ENCODE measurements around the gene ZFAND6.
A peak's percentile ranks its signal among the peaks of the same experiment; 100 is the strongest.
"Not testable (repeated sequence)": the region's sequence is repeated elsewhere in the genome, so short reads cannot be mapped to it uniquely, and the experiment has no call there.

Gene ZFAND6

DNA sequence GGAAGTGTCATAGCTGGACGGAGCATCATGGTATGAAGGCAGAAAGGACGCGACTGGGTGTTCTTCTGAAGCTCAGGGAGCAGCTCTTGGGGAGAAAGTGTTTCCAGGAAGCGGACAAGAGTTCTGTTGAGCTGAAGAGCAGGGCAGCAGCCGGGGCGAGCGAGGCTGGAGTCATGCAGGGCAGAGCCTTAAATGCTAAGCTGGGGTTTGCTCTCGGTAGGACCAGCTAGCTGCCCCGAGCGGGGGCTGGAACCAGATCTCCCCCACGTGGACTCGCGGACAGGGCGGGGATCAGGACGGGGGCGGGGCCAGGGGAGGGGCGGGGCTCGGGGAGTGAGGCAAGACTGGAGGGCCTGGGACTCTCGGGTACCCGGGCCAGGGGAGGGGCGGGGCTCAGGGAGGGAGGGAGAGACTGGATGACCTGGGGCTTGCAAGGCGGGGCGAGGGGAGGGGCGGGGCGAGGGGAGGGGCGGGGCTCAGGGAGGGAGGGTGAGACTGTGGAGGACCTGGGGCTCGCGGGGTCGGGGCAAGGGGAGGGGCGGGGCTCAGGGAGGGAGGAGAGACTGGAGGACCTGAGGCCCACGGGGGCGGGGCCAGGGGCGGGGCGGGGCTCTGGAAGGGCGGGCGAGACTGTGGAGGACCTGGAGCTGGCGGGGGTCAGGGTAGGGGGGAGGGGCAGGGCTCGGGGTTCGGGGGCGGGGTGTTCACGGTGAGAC, 92.9 kb downstream of the ZFAND6 start:
- peak; percentile 98 for DNase-seq

DNA sequence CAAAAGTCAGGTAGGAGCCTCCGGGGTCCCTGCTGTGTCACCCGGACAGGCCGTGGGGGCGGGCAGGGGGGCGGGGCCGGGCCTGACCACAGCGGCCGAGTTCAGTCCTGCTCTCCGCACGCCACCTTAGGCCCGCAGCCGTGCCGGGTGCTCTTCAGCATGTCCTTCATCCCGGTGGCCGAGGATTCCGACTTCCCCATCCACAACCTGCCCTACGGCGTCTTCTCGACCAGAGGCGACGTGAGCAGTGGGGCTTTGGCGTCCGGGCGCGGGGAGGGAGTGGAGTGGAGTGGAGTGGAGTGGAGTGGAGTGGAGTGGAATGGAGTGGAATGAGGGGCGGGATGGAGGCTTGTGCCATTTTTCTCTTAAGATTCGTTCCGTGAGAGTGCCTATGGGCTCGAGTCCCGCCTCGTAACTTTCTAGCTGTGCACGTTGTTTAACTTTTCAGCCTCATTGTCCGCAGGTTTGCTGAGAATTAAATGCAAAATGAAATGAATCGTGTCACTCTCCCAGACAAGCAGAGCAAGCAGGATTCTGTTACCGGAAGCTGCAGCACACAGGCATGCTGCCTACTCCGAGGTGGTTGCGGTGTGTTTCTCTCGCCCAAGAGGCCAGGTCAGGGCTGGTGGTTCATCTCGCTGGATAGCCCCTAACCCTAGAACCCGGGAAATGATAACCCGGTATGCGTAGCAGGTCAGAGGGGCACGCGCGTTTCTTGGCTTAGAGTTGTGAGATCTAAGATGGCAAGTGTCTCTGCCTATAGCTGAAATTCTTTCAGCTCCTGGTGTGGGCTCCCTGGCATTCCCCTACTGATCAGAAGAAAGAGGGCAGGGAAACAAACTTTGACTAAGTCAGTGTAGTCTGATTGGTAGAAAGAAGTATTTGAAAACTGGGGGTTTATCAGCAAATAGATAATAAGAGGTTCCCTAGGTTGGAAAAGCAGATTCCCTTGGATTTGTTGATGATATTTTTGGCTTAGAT, 93.7 kb downstream of the ZFAND6 start, which contains the start of gene FAH:
Gene FAH (plus strand): TSS at position 104 of the 981 bp plus-strand sequence. CDS start 56 bp downstream, at position 160.
- DNase-seq = peak; percentile 78

DNA sequence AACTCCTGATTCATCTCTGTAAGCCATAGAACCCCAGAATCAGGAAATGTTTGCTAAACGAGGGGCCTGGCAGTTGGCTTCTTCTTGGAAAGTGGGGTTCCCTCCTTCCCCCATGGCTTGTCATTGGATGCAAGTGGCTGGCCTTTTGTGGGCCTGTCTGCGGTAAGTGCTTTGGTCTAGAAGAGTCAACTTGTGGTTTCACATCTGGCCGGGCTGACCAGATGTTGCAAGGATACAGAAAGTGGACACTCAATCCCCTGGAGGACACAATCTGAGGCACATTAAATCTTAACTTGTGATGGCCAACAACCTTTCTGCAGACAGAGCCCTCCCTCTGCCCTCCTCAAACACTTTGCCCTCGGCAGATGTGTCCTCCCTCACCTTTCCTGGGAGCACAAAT, 94.4 kb downstream of the ZFAND6 start:
- DNase-seq = no peak

DNA sequence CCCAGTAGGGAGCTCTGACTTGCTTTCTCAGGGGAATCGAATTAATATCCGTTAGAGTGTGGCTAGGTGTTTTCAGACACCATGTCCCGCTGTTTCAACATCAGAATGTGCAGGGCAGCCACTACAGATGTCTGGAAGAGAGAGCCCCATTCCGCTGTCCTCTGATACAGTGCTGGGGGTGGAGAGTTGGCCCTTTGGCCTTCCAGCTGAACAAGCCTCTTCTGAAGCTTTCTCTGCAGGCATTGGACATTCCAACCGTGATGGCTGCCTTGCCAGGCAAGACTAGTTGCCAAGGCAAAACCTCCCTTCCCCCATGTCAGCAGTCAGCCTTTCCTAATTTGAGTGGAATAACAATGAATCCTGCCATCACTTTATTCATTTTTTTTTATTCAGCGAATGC, 94.9 kb downstream of the ZFAND6 start:
- DNase-seq = no peak

DNA sequence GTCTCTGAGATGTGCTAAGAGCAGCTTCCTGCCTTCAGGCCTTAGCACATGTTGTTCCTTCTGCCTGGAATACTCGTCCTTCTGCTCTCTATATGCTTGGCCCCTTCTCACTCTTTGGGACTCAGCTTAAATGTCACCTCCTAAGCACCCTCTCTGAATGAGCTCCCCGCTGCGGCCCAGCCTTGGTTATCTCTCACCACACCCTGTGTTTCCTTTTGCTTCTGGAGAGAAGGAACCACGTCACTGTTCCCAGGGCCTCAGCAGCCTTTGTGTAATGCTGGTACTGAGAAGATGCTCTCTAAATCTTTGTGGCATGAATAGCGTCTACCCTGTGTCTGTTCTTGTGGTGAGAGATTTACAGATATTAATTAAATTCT, 95.5 kb downstream of the ZFAND6 start:
- no peak for DNase-seq

DNA sequence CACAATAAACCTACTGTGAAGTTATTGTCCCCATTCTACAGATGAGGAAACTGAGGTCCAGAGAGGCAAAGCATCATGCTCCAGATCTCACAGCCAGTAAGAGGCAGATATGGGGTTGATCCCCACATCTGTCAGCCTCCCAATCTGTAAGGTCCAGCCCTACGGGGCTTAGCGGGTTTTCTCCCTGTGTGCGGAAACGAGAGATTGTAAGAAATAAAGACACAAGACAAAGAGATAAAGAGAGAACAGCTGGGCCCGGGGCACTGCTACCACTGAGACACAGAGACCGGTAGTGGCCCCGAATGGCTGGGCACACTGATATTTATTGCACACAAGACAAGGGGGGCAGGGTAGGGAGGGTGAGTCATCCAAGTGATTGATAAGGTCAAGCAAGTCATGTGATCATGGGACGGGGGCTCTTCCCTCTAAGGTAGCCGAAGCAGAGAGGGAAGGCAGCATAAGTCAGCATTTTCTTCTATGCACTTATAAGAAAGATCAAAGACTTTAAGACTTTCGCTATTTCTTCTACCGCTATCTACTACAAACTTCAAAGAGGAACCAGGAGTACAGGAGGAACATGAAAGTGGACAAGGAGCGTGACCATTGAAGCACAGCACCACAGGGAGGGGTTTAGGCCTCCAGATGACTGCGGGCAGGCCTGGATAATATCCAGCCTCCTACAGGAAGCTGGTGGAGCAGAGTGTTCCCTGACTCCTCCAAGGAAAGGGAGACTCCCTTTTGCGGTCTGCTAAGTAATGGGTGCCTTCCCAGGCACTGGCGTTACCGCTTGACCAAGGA, 96.1 kb downstream of the ZFAND6 start:
- not testable (repeated sequence) for DNase-seq

DNA sequence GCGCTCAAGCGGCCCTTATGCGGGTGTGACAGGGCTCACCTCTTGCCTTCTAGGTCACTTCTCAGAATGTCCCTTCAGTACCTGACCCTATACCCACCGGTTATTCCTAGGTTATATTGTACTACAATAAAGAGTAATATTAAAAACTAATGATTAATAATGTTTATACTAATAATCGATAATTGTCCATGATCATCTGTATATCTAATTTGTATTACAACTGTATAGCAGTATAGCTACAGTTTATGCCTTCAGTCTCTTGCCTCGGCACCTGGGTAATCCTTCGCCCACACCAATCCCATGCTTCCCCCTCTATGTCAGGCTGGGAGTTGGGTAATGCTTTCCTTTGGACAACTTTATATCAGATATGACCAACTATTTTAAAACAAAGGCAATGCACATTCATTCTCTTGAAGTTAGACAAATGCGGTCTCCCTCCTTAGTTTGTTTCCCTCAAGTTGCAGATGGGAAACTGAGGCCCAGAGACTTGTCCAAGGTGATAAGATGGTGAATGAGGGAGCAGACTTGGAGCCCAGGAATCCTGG, 96.8 kb downstream of the ZFAND6 start:
- no peak for DNase-seq

DNA sequence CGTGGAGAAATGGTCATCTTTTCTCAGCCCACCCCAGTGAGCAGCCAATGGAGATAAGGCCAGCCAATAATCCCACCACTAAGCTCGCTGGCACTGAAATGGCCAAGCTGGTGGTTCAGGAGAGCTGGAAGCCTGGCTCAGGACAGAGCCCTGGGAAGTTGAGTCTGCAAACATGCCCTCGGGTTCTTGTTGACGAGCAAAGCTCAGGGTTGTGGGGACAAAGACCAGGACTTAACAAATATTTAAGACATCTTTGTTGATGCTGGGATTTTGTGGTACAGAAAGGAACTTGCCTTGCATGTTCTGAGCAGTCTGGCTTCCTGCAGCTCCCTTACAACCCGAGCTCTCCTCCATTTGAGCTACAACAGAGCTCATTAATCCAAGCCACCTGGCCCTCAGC, 97.7 kb downstream of the ZFAND6 start:
- DNase-seq = no peak

DNA sequence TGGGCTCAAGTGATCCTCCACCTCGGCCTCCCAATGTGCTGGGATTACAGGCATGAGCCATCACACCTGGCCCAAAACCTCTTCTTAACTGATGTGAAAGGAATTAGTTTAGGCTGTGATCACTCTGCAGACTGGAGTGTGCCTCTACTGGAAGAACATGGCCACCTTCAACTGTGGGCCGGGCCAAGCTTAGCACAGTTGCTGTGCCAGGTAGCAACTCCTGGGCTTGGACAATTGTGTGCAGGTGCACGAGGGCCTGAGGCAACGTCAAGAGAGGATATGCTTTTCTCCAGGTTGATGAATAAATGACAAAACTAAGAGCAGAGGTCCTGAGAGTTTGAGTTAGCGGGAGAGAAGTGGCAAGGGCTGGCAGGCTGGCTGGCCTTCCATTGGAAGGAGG, 99.8 kb downstream of the ZFAND6 start:
- no peak for DNase-seq

DNA sequence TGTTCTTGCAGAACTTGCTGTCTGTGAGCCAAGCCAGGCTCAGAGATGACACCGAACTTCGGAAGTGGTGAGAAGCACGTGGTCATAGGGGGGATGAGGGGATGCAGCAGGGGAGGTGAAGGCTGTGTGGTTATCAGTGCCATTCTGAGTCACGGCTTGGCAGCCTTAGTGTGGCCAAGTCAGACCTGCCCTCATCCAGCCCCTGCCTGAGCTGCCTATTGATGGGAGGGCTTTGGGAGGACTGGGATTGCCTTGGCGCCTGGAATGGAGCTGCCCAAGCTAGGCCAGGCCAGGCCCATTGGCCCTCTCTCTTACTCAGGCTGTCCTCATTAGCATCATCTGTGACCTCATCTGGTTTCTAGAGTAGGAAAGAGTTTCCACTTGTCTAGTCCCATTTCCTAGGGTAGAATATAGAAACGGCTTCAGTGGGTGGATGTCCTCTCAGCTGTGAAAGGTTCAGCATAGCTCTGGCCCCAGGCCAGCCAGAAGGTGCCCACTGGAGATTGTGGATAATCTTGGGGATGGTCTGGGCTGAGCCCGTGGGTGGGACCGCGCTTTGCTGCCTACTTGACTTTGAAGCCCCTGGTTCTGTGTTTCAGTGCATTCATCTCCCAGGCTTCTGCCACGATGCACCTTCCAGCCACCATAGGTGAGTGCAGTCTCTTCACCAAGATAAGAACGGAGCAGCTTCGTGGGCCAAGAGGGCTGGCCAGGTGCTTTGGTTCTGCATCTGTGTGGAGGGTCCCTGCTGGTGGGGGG, 100.5 kb downstream of the ZFAND6 start:
- DNase-seq = no peak

DNA sequence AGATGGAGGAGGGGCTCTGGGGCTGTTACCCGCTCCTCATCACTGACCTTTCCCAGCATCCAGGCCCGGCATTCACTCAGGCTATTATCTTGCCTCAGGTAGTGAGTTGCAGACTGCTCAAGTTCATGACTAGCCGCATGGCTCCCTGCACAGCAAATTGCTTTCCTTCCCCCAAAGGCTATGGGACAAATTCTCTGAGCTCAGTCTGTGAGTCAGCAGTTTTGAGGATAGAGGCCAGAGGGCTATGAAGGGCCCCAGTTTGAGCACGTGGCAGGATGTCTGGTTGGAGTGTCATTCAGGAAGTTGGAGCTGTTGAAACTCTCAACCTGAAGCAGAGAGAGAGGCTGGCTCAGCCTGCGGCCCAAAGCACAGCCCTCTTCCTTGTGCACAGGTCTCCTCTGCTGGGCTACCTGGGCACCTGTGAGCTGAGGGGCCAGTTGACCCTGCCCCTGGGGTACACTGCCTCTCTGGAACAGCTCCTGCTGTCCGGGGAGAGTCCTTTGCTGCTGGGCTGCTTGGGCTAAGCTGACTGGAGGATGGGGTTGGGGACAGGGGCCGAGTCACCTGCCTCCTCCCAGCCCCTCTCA, 101.2 kb downstream of the ZFAND6 start:
- DNase-seq = peak; percentile 94

DNA sequence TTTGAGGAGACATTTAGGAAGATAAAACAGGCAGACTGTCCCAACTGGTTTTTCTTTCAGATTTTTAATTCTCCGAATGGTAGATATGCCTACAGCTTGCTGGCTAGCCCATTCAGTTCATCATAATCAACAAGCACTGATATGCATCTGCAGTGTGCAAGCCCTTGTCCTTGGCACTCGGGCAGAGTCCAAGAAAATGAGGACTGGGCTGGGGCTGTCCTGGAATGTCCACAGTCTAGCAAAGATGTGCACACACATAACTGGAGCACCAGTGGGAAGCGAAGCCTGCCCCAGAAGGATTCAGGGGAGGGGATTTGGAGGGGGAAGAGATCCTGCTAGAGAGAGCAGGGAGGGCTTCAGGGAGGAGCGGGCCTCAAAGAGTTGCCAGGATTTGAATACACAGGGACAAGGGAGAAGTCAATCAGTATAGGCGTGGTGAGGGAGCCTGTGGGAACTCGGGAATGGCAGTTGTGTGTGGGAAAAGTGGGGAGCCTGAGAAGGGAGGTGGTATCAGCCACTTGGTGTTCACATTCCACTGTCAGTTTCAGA, 102.1 kb downstream of the ZFAND6 start:
- DNase-seq = no peak

DNA sequence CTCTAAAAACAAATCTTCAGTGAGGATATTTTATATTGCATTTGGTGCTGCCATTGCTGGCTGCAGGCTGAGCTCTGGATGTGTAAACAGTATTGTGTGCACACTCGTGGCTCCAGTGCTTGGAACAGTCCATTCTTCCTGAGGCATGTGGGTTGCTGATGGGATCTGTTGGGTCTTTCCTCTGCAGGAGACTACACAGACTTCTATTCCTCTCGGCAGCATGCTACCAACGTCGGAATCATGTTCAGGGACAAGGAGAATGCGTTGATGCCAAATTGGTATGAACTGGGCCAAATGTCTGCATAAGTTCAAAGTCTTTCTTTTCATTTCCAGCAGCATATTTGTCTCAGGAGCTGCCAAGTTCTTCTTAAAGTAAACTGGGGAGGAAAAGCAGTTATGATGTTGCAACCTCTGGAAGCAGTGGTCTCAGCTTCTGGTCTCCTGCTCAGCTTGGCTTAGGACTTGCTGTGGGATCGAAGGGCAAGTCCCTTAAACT, 102.6 kb downstream of the ZFAND6 start:
- DNase-seq = no peak

DNA sequence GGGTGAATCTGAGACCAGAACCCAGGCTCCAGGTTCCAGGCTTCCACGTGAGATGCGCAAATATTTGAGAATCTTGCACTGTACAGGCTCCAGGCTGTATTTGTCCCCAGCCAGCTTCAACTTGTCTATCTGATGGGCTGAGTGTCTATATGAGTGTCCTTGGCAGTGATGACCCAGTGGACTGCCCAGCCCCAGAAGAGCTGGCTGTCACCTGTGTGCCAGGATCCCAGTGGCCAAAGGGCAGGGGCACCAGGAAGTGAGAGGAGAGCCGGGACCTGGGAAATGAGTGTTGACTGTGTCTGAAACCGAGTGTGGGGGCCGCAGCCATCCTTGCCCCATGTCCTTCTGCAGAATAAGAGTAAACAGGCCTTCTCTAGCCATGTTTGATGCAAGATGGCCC, 103.7 kb downstream of the ZFAND6 start:
- DNase-seq = no peak

DNA sequence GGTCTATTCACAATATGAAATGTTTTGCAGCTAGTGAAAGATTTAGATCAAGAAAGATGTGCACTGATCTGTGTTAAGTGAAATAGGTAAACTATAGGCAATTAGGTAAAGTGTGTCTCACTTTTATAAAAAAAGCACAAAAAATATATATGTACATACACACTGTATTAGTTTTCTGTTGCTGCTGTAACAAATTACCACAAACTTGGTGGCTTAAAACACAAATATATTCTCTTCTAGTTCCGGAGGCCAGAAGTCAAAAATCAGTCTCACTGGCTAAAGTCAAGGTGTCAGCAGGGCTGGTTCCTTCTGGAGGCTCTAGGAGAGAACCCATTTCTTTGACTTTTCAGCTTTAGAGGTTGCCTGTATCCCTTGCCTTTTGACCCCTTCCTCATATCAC, 104.4 kb downstream of the ZFAND6 start:
- DNase-seq = no peak

DNA sequence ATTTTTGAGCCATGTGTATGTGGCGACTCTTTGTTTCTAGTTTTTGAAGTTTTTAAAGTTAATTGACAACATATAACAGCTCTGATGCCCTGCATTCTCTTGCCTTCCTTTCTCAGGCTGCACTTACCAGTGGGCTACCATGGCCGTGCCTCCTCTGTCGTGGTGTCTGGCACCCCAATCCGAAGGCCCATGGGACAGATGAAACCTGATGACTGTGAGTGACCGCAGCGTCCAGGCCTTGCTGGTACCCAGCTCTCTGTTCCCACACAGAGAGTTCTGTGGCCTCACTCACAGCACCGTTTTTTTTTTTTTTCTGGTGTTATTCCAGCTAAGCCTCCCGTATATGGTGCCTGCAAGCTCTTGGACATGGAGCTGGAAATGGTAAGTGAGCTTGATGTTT, 108.5 kb downstream of the ZFAND6 start:
- no peak for DNase-seq

DNA sequence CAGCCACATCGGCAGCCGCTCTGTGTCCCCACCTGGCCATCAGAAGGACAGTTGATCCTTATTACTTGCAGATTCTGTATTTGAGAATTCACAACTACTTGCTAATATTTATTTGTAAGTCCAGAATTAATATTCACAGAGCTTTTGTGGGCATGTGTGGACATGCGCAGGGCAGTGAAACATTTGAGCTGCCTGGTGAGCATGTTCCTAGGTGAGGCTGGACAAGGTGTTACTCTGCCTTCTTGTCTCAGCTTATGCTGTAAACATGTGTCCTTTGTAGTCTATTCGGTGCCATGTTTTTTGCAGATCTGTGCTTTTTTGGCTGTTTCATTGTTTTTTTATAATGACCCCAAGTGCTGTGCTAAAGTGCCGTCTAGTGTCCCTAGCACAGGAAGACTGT, 108.9 kb downstream of the ZFAND6 start:
- DNase-seq = no peak

DNA sequence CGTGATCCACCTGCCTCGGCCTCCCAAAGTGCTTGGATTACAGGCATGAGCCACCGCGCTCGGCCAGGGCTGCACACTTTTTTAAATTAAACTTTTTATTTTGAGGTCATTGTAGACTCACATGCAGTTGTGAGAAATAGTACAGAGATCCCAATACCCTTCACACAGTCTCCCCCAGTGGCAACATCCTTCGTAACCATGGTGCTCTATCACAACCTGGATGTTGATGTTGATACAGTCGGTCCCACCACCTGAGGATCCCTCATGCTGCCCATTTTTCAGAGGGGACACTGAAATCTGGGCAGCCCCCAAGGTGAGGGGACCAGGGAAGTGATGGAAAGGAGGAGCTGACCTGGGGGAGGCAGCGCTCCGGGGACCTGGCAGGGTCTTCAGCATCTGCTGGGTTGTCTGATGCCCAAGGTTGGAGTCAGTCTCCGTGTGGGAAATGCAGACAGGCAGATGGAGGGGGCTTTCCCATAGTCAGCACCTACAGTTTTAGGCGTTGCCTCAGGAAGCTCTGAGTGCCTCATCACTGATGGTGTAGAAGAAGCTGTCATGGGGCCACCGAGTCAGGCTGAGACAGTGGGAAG, 110.4 kb downstream of the ZFAND6 start:
- no peak for DNase-seq

DNA sequence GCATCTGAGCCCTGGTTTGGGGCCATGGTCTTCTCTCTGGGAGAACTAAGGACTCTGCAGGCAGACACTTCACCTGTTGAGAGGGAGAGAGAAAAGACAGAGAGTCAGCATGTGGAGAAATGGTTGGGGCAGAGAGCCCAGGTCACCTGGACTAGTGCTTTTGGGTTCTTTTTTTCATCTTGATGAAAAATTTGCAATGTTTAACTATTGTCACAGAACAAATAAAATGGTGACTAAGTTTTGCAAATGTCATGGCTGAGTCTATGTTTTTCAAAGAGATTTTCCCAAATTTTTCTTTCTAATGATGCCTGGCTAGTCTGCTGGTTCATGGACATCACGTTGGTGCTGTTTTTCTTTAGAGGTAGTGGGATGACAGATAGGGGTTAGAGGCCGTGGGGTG, 111.1 kb downstream of the ZFAND6 start:
- no peak for DNase-seq

DNA sequence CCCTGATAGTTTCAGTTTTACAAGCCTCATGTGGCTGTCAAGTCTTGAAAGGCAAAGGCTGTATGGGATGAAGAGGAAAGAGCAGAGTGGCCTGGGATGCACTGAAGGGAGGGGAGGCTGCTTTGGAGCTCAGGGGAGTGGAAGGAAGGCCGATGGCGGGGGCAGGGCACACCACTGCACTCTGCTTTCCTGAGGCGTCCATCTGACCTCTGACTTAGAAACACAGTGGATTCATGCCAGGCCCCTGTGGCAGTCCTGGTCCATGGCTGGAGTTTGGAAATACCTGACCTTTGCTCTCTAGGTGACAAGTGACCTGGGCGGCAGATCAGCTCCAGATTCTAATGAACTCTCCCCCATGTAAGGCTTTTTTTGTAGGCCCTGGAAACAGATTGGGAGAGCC, 112.3 kb downstream of the ZFAND6 start:
- DNase-seq = no peak

DNA sequence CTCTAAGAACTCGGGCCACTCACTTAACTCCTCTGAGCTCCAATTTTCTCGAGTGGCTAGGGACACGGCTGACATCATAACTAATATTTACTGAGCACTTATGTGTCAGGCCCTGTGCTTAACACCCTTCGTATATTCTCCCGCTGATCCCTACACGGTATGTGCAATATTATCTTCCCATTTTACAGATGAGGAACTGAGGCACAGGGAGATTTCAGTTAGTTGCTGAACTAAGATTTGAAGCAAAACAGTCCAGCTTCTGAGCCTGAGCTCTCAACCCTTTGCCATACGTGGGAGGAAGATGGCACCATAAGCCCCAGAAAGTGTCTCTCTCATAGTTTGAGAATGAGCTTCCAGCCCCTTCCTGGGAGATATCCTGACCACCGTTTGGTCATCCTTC, 112.9 kb downstream of the ZFAND6 start:
- DNase-seq = no peak

Data from RPMI8226 (cell line).